HUES48 (cell line): Measurements from ENCODE around the gene MYLK.
"Not testable (repeated sequence)": the region's sequence is repeated elsewhere in the genome, so short reads cannot be mapped to it uniquely, and the experiment has no call there.

ENCODE experiments used
- H3K27ac ChIP-seq: one replicate; pipeline ENCODE4 v1.7.0; 2013; ENCODE audit warnings: low read depth, low read length, inconsistent platforms
- H3K27me3 ChIP-seq: 2 replicates; pipeline ENCODE4 v1.6.1; 2013; ENCODE audit warnings: mild to moderate bottlenecking, low read length; ENCODE audit not compliant: control insufficient read depth, insufficient read depth
- H3K36me3 ChIP-seq: 2 replicates; pipeline ENCODE4 v1.6.1; 2013; ENCODE audit warnings: low read length; ENCODE audit not compliant: control insufficient read depth, insufficient read depth
- H3K4me1 ChIP-seq: 2 replicates; pipeline ENCODE4 v1.6.1; 2013; ENCODE audit warnings: mild to moderate bottlenecking, low read length; ENCODE audit not compliant: control insufficient read depth, insufficient read depth
- H3K4me3 ChIP-seq: 2 replicates; pipeline ENCODE4 v1.5.1; 2013; ENCODE audit warnings: mild to moderate bottlenecking, low read depth, low read length
- H3K9ac ChIP-seq: 2 replicates; pipeline ENCODE4 v1.6.1; 2013; ENCODE audit warnings: mild to moderate bottlenecking, low read depth, low read length, moderate library complexity
- H3K9me3 ChIP-seq: 2 replicates; pipeline ENCODE4 v1.6.1; 2013; ENCODE audit warnings: low read length; ENCODE audit not compliant: control insufficient read depth, insufficient read depth

The MYLK gene

GRCh38 chr3:123716411-123716810, 167.7 kb downstream of the MYLK start:
- Histone ChIP-seq H3K36me3 (no peaks in the 10 kb centered on the region), H3K4me3 (no peak overlapping the region), H3K4me1 (no peaks in the 10 kb centered on the region; the same call in 1 of the 2 replicates), H3K27ac (no peak overlapping the region), H3K9me3 (no peaks in the 10 kb centered on the region), H3K27me3 (no peaks in the 10 kb centered on the region), H3K9ac (no peak overlapping the region)

DNA sequence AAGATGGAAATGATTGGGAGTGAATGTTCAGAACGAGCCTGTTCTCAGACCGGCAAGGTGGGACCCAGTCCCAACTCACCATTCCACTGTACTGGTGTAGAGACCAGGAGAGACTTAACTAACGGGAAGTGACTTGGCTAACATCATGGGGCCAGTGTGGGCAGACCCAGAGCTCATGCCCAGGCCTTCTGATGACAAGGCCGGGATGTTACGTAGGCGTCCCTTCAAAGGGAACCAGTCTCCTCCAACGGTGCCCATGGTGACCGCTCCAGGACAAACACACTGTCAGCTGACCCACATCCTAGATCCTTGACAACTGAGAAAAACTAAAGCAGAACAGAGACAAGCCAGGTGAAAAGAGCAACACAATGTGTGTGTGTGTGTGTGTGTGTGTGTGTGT, 170.9 kb downstream of the MYLK start:
- no peak overlapping the region for H3K27ac ChIP-seq
- no peaks in the 10 kb centered on the region for H3K9me3 ChIP-seq
- H3K4me3 ChIP-seq = no peak overlapping the region
- H3K4me1 ChIP-seq = no peaks in the 10 kb centered on the region; the same call in 1 of the 2 replicates
- no peak overlapping the region for H3K9ac ChIP-seq
- no peaks in the 10 kb centered on the region for H3K36me3 ChIP-seq
- no peaks in the 10 kb centered on the region for H3K27me3 ChIP-seq

GRCh38 chr3:123712077-123712860, 171.9 kb downstream of the MYLK start:
- Histone ChIP-seq H3K9ac (no peak overlapping the region), H3K27ac (no peak overlapping the region), H3K27me3 (no peaks in the 10 kb centered on the region), H3K36me3 (no peaks in the 10 kb centered on the region), H3K4me1 (no peaks in the 10 kb centered on the region; the same call in 1 of the 2 replicates), H3K9me3 (no peaks in the 10 kb centered on the region), H3K4me3 (no peak overlapping the region)

DNA sequence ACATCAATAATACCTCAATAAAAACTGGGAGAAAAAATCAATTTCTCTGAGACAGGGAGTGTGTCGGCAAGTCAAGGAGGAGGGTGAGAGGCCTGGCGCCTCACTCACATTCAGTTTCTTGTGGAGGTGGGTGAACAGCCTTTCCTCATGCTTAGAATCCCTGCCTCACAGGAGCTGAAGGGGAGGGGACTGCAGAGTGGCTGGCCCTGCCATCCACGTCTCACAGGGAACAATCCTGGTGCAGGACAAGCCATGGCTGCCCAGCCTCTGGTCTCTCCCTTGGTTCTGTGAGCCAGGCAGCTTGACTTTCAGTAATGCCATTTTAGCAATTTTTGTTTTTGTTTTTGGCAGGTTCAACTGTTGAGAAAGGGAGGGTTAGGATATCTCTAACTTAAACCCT, 172.8 kb downstream of the MYLK start:
- no peaks in the 10 kb centered on the region; the same call in 1 of the 2 replicates for H3K4me1 ChIP-seq
- H3K9me3 ChIP-seq = no peaks in the 10 kb centered on the region
- H3K36me3 ChIP-seq = no peaks in the 10 kb centered on the region
- H3K4me3 ChIP-seq = no peak overlapping the region
- H3K9ac ChIP-seq = no peak overlapping the region
- no peaks in the 10 kb centered on the region for H3K27me3 ChIP-seq
- no peak overlapping the region for H3K27ac ChIP-seq

DNA sequence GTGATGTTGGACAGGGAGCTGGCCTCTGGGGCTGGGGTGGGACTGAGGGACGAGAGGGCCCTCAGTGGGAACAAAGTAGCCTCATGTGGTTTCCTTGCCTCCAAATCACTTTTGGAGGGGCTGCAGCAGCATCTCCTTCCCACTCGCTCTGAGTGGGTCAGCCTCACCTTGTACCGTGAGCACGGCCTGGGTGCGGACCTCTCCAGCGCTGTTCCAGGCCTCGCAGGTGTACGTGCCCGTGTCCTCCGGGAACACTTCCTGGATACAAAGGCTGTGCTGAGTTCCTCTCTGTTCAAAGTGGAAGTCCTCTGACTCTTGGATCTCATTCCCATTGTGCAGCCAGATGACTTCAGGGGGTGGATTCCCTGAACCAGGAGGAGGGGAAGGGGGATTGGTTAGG, 175.6 kb downstream of the MYLK start:
- Histone ChIP-seq H3K9me3 (no peaks in the 10 kb centered on the region), H3K4me3 (no peak overlapping the region), H3K4me1 (no peaks in the 10 kb centered on the region; the same call in 1 of the 2 replicates), H3K9ac (no peak overlapping the region), H3K36me3 (no peaks in the 10 kb centered on the region), H3K27ac (no peak overlapping the region), H3K27me3 (no peaks in the 10 kb centered on the region)

DNA sequence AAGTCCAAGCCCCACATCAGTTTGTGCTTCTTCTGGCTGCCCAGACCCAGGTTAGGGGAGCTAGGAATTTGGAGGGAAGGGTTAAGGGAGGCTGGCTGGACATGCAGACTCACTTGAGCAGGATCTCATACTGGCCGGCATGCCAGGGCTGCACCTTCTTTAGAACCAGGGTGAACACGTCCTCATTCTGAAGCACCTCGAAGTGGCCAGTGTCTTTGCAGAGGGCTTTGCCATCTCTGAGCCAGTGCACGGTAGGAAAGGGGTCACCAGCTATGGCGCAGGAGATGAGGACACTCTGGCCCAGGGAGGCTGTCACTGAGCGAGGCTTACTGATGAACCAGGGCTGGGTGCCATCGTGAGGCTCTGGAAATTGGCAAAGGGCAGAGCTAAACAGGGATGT, 176.5 kb downstream of the MYLK start:
- not testable (repeated sequence) for H3K9ac ChIP-seq, H3K4me1 ChIP-seq, H3K27me3 ChIP-seq, H3K9me3 ChIP-seq, H3K36me3 ChIP-seq, H3K4me3 ChIP-seq, H3K27ac ChIP-seq

DNA sequence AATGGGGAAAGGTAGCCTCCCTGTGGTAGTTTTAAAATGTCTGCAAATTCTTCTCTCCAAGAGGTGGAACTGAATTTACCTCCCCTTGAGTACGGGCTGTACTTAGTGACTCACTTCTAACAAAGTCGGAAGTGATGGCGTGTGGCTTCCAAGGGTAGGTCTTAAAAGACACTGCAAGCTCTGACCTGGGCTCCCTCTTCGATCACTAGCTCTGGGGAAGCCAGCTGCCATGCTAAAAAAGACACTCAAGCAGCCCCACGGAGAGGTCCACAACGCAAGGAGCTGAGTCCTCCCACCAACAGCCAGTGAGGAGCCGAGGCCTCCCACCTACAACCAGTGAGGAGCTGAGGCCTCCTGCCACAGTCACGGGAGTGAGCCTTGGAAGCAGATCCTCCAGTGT, 177.3 kb downstream of the MYLK start:
- Histone ChIP-seq H3K27me3 (no peaks in the 10 kb centered on the region), H3K36me3 (no peaks in the 10 kb centered on the region), H3K27ac (no peak overlapping the region), H3K4me3 (no peak overlapping the region), H3K9me3 (no peaks in the 10 kb centered on the region), H3K4me1 (no peaks in the 10 kb centered on the region), H3K9ac (no peak overlapping the region)

GRCh38 chr3:123705488-123706285, 178.4 kb downstream of the MYLK start:
- H3K4me1 ChIP-seq = no peaks in the 10 kb centered on the region
- H3K4me3 ChIP-seq = no peak overlapping the region
- H3K36me3 ChIP-seq = no peaks in the 10 kb centered on the region
- H3K9ac ChIP-seq = no peak overlapping the region
- no peaks in the 10 kb centered on the region for H3K27me3 ChIP-seq
- no peak overlapping the region for H3K27ac ChIP-seq
- H3K9me3 ChIP-seq = no peaks in the 10 kb centered on the region

- not testable (repeated sequence) for H3K9ac ChIP-seq, H3K4me1 ChIP-seq, H3K4me3 ChIP-seq, H3K27ac ChIP-seq, H3K9me3 ChIP-seq, H3K27me3 ChIP-seq, H3K36me3 ChIP-seq
Observed at GRCh38 chr3:123703663-123704062, 180.5 kb downstream of the MYLK start.

DNA sequence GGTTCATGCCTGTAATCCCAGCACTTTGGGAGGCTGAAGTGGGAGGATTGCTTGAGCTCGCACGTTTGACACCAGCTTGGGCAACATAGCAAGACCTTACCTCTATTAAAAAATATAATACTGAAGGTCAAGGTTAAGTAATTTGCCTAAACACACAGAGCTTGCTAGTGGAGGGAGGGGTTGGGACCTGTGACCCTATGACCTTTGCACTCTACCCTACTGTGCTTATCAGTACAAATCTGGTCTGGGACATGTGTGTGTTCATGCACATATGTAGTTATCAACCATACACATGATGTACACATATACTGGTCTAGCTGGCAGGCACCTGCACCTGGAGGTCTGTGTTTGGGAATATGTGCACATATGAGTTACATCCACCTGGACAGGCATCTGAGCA, 181.4 kb downstream of the MYLK start:
- Histone ChIP-seq H3K4me1 (no peaks in the 10 kb centered on the region), H3K9ac (no peak overlapping the region), H3K9me3 (no peaks in the 10 kb centered on the region), H3K27me3 (no peaks in the 10 kb centered on the region), H3K27ac (no peak overlapping the region), H3K36me3 (no peaks in the 10 kb centered on the region), H3K4me3 (no peak overlapping the region)

GRCh38 chr3:123702057-123702456, 182.1 kb downstream of the MYLK start:
- H3K36me3 ChIP-seq, H3K27ac ChIP-seq, H3K9me3 ChIP-seq, H3K27me3 ChIP-seq, H3K4me1 ChIP-seq, H3K9ac ChIP-seq, H3K4me3 ChIP-seq: not testable (repeated sequence)
